Adrenal gland (tissue), 12 donors: ENCODE results near the gene ZNF235. TPM values are rescaled to one million over a fixed set of nuclear protein-coding genes. Genes with fewer than 3 reads are reported as not detected.
A peak's percentile ranks its signal among the peaks of the same experiment; 100 is the strongest.

Experiments
- DNase-seq, 7 donors: peaks; one replicate each; pipeline ENCODE4 v3.0.0-alpha.2; 2019 to 2020
- H3K27ac ChIP-seq, 5 donors: fragments of 200-600 bp; sonication (generic) in 4 of 5; 1 replicate in 3 of 5; 2 replicates in 2 of 5; pipeline versions ENCODE4 v1.5.1 to v1.8.0; 2016 to 2020; ENCODE audit warnings: mild to moderate bottlenecking in 1 of 5
- H3K27me3 ChIP-seq: fragments of 200-600 bp; 2 replicates; pipeline ENCODE4 v1.8.0; 2021
- H3K36me3 ChIP-seq, 2 donors: fragments of 200-600 bp; replicated peaks in 1 of 2; 1 replicate in 1 of 2; 2 replicates in 1 of 2; pipeline versions ENCODE4 v1.5.1 to v1.8.0; 2018 to 2022
- H3K4me1 ChIP-seq, 2 donors: fragments of 200-600 bp; replicated peaks in 1 of 2; 1 replicate in 1 of 2; 2 replicates in 1 of 2; pipeline versions ENCODE4 v1.5.1 to v1.8.0; 2018 to 2021
- H3K4me3 ChIP-seq, 4 donors: fragments of 200-600 bp; sonication (generic) in 3 of 4; one replicate each; pipeline ENCODE4 v1.5.1; 2016 to 2018
- H3K9me3 ChIP-seq, 3 donors: fragments of 200-600 bp; sonication (generic) in 1 of 3; replicated peaks in 1 of 3; 1 replicate in 2 of 3; 2 replicates in 1 of 3; pipeline versions ENCODE4 v1.5.1 to v1.8.0; 2016 to 2021
- POLR2A ChIP-seq, 2 donors: fragments of 450-650 bp; IDR thresholded peaks; one replicate each; pipeline ENCODE4 v1.6.1; 2017; ENCODE audit warnings: antibody characterized with exemption in 2 of 2, mild to moderate bottlenecking in 2 of 2, moderate library complexity in 1 of 2
- WGBS, 4 donors: extraction: QIAGEN DNeasy Blood & Tissue Kit in 2 of 4; methylation state at CpG; one replicate each; pipeline versions ENCODE4 v1.1.5 to v1.1.7; 2013 to 2017; 5-methylcytosine and 5-hydroxymethylcytosine counted together
- intact Hi-C, 2 donors: fragments of 100-400 bp; cut with DNase I; formaldehyde crosslinking; loops; one replicate each; pipeline versions ENCODE4 v1.14.1 to v1.15.0; 2022 to 2023
- polyA plus RNA-seq, 3 donors: library from polyadenylated mRNA; stranded (reverse); fragments of 200-250 nt in 2 of 3; fragments of 350-450 nt in 1 of 3; fragmentation: Illumina TruSeq in 1 of 3; extraction: RNeasy Lipid Tissue Mini Kit (QIAGEN cat#74804) in 1 of 3; gene quantifications; one replicate each; pipeline ENCODE4 v1.2.3, GENCODE V29; 2013 to 2014
- total RNA-seq, 9 donors: library from RNA; depleted of rRNA in 4 of 9; stranded (reverse); fragments of >200 nt in 4 of 9; fragments of 120-200 nt in 1 of 9; fragmentation: NEBNext Ultra II Directional in 1 of 9; extraction: Animal tissue kit (Norgen Biotek cat#: 25700) in 1 of 9; gene quantifications; one replicate each; pipeline versions ENCODE4 v1.1.0 to v1.2.4, GENCODE V29; 2013 to 2023
- TF ChIP-seq, protein P1 (sequence below), 6 experiments: fragments of 450-650 bp in 4 of 6; fragments of 200-600 bp in 2 of 6; sonication (generic) in 1 of 6; IDR thresholded peaks; 1 replicate in 5 of 6; 2 replicates in 1 of 6; pipeline versions ENCODE4 v1.5.1 to v1.8.0; 2016 to 2021; ENCODE audit warnings: antibody characterized with exemption in 6 of 6, mild to moderate bottlenecking in 2 of 6, moderate library complexity in 1 of 6
- donor health status: healthy with polysubstance abuse.
- donor health status: Bipolar disorder and iron deficiency.
- donor health status: DM: yes; HTN: yes; CAD: no.
- donor health status: DM: no; HTN: no; CAD: no.
- donor health status: DM: no; HTN: no; CAD: no.
- donor health status: DM: yes; HTN: yes; CAD: no.

Gene ZNF235
- total and polyA plus RNA-seq, 12 donors, result 1.0 to 17.0 (median 3.7) TPM

DNA sequence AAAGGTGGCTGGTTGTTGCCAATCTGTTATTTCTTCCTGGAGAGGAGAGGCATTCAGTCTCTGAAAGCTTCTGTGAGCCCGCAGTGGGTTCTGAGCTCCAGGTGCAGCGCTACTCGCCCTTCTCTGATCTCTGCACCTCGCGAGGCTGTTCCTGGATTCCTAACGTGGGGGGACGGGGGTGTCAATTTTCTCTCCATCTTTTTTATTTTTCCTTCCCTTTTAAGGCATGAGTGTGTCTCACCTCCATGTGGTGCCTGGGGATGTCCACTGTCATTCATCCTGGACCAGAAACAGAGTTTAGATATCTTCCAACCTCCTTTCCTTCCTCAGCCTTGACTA lies 44.5 kb downstream of the ZNF235 start:
- TF ChIP-seq POLR2A (IDR thresholded peaks at IDR 0.05), result no peak
- TF ChIP-seq, protein P1, sequence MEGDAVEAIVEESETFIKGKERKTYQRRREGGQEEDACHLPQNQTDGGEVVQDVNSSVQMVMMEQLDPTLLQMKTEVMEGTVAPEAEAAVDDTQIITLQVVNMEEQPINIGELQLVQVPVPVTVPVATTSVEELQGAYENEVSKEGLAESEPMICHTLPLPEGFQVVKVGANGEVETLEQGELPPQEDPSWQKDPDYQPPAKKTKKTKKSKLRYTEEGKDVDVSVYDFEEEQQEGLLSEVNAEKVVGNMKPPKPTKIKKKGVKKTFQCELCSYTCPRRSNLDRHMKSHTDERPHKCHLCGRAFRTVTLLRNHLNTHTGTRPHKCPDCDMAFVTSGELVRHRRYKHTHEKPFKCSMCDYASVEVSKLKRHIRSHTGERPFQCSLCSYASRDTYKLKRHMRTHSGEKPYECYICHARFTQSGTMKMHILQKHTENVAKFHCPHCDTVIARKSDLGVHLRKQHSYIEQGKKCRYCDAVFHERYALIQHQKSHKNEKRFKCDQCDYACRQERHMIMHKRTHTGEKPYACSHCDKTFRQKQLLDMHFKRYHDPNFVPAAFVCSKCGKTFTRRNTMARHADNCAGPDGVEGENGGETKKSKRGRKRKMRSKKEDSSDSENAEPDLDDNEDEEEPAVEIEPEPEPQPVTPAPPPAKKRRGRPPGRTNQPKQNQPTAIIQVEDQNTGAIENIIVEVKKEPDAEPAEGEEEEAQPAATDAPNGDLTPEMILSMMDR (IDR thresholded peaks at IDR 0.05), result no peak
- WGBS, 4 donors, result 19 to 28% (median 20%) methylated on average over 7 of the region's 7 CpGs
- Histone ChIP-seq H3K27ac (peak overlapping the region in 1 of 5 donors; percentile 17), H3K36me3 (no peaks in the 10 kb centered on the region), H3K27me3 (no peaks in the 10 kb centered on the region), H3K9me3 (peaks cover 0 to 20% (median 11%) of the 10 kb centered on the region in 3 donors), H3K4me1 (no peaks in the 10 kb centered on the region), H3K4me3 (peak overlapping the region in 2 of 4 donors; percentile 2 to 36)
- DNase-seq, result no peak
- intact Hi-C loops, result no loop called here

DNA sequence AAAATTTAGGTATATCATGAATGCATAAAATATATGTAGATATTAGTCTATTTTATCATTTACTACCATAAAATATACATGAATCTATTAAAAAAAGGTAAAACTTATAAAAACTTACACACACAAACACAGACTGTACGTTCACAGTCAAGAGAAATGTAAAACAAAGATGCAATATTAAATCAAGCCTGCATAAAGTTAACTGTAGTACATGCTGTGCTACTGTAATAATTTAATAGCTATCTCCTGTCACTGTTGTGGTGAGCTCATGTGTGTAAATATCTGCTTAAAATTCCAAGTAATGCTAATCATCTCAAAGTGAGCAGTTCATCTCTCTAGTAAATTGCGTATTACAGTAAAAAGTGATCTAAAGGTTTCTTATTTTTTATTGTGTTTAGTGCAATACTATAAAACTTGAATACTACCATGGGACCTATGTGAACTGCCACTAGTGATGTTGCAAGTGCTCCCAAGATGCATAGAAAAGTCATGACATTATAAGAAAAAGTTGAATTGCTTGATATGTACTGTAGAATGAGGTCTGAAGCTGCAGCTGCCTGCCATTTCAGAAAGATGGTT lies 45.9 kb downstream of the ZNF235 start:
- H3K36me3 ChIP-seq, result no peaks in the 10 kb centered on the region

DNA sequence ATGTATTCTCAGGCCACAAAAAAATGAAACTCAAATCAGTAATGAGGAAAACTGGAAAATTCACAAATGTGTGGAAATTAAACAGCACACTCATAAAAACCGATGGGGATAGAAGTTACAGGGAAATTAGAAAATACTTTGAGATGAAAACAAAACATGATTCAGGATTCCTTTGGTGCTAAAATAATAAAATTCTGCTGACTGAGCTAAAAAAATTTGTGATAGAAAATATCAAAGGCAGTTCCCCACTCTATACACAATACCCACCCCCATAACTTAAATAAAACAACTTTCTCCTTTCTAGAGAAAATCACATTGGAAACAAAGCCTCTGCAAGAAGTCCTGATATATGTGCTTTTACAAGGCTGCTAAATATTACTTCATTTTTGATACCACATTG lies 46.7 kb downstream of the ZNF235 start:
- TF ChIP-seq, protein P1 (IDR thresholded peaks at IDR 0.05), result no peak
- Histone ChIP-seq H3K4me3 (no peak overlapping the region), H3K9me3 (peaks cover 0 to 35% (median 15%) of the 10 kb centered on the region in 3 donors), H3K4me1 (no peaks in the 10 kb centered on the region), H3K27ac (no peak overlapping the region), H3K27me3 (no peaks in the 10 kb centered on the region), H3K36me3 (no peaks in the 10 kb centered on the region)
- no peak for DNase-seq
- intact Hi-C loops, result no loop called here
- 95 to 100% (median 98%) methylated on average over 1 of the region's 1 CpG for WGBS, 4 donors

More for the DNA sequence above, 45.9 kb downstream of the ZNF235 start:
- H3K27me3 ChIP-seq, result no peaks in the 10 kb centered on the region
- intact Hi-C loops, result no loop called here
- no peak for TF ChIP-seq POLR2A (IDR thresholded peaks at IDR 0.05)
- TF ChIP-seq, protein P1 (IDR thresholded peaks at IDR 0.05), result no peak
- WGBS, 4 donors, result 93 to 97% (median 95%) methylated on average over 2 of the region's 2 CpGs
- no peak overlapping the region for H3K4me3 ChIP-seq
- H3K4me1 ChIP-seq, result no peaks in the 10 kb centered on the region
- H3K27ac ChIP-seq, result no peak overlapping the region
- peaks cover 0 to 32% (median 15%) of the 10 kb centered on the region in 3 donors for H3K9me3 ChIP-seq
- DNase-seq, result no peak

DNA sequence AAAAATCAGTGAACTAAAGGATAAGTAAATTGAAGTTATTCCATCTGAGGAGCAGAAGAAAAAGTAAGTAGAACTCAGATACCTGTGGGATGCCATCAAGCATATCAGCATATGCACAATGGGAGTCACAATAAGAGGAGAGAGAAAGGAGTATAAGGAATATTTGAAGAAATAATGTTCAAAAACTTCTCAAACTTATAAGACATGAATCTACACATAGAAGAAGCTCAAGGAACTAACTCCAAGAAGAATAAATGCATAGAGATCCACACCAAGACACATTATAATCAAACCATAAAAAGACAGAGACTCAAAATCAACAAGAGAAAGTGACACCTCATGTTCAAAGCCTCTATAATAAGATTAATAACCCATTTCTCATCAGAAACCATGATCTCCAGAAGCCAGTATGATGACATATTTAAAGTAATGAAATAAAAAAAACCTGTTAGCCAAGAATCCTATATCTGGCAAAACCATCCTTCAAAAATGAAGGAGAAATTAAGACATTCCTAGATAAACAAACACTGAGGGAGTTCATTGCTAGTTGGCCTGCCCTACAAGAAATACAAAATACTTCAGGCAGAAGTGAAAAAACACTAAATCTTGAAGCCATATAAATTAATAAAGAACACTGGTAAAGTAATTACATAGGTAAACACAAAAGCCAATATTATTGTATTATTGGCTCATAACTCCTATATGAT lies 49.0 kb downstream of the ZNF235 start:
- no peak for TF ChIP-seq POLR2A (IDR thresholded peaks at IDR 0.05)
- TF ChIP-seq, protein P1 (IDR thresholded peaks at IDR 0.05), result no peak
- H3K4me1 ChIP-seq, result no peaks in the 10 kb centered on the region
- no peak for DNase-seq
- H3K36me3 ChIP-seq, result no peaks in the 10 kb centered on the region
- no peak overlapping the region for H3K4me3 ChIP-seq
- H3K9me3 ChIP-seq, result peaks cover 0 to 55% (median 28%) of the 10 kb centered on the region in 3 donors
- H3K27ac ChIP-seq, result no peak overlapping the region
- intact Hi-C loops, result no loop called here
- no peaks in the 10 kb centered on the region for H3K27me3 ChIP-seq
